HAP-1 (cell line): ENCODE data around the gene AATF.

Source experiments
- DNase-seq, 2 experiments: peaks; one replicate each; pipeline ENCODE4 v3.0.0-alpha.2; 2016 to 2020; ENCODE audit warnings: low spot score in 2 of 2
- H3K27me3 ChIP-seq: fragments of 250-450 bp; sonication (Bioruptor Pico); 2 replicates; pipeline ENCODE4 v1.5.1; 2020; ENCODE audit warnings: low read depth, mild to moderate bottlenecking, moderate library complexity
- H3K36me3 ChIP-seq: fragments of 250-450 bp; sonication (Bioruptor Pico); replicated peaks from 2 replicates; pipeline ENCODE4 v1.5.1; 2020; ENCODE audit warnings: mild to moderate bottlenecking
- H3K4me1 ChIP-seq: fragments of 250-450 bp; sonication (Bioruptor Pico); 2 replicates; pipeline ENCODE4 v1.5.1; 2020; ENCODE audit warnings: mild to moderate bottlenecking
- H3K4me3 ChIP-seq: fragments of 250-450 bp; sonication (Bioruptor Pico); 2 replicates; pipeline ENCODE4 v1.5.1; 2020; ENCODE audit warnings: mild to moderate bottlenecking, moderate library complexity
- H3K9me3 ChIP-seq: fragments of 250-450 bp; sonication (Bioruptor Pico); 2 replicates; pipeline ENCODE4 v1.5.1; 2020; ENCODE audit warnings: mild to moderate bottlenecking, moderate library complexity
- in situ Hi-C: fragments of 300-500 bp; cut with MboI; formaldehyde crosslinking; loops from 3 replicates; pipeline ENCODE4 v1.14.3; 2020; ENCODE audit warnings: low sequenced_read_pairs, inconsistent platforms, mixed read lengths

Gene AATF

GRCh38 chr17:36933512-36934143 lies 15.1 kb upstream of the AATF start:
- in situ Hi-C loops, result no loop called here

GRCh38 chr17:36934144-36934691 lies 14.5 kb upstream of the AATF start:
- in situ Hi-C loops, result no loop called here
- Histone ChIP-seq H3K36me3 (no peaks in the 10 kb centered on the region), H3K4me1 (peaks cover 5% of the 10 kb centered on the region)

More at GRCh38 chr17:36933512-36934143, 15.1 kb upstream of the AATF start:
- H3K27me3 ChIP-seq, result no peaks in the 10 kb centered on the region
- H3K36me3 ChIP-seq, result no peaks in the 10 kb centered on the region
- H3K9me3 ChIP-seq, result no peaks in the 10 kb centered on the region
- H3K4me3 ChIP-seq, result no peak overlapping the region
- DNase-seq, result no peak
- H3K4me1 ChIP-seq, result peaks cover 5% of the 10 kb centered on the region

GRCh38 chr17:36934692-36935630 lies 13.8 kb upstream of the AATF start:
- H3K27me3 ChIP-seq, result no peaks in the 10 kb centered on the region
- H3K4me3 ChIP-seq, result peak overlapping the region; percentile 54
- in situ Hi-C loops, result no loop called here
- H3K36me3 ChIP-seq, result no peaks in the 10 kb centered on the region
- peaks cover 1% of the 10 kb centered on the region for H3K4me1 ChIP-seq
- H3K9me3 ChIP-seq, result no peaks in the 10 kb centered on the region
- DNase-seq, result peak; percentile 55 to 79

More at GRCh38 chr17:36934144-36934691, 14.5 kb upstream of the AATF start:
- DNase-seq, result peak in 1 of 2 experiments; percentile 38
- Histone ChIP-seq H3K27me3 (no peaks in the 10 kb centered on the region), H3K9me3 (no peaks in the 10 kb centered on the region), H3K4me3 (peak overlapping the region; percentile 54)

GRCh38 chr17:36935671-36936454 lies 12.9 kb upstream of the AATF start:
- DNase-seq, result peak; percentile 58 to 81

GRCh38 chr17:36936455-36937000 lies 12.2 kb upstream of the AATF start:
- Histone ChIP-seq H3K27me3 (no peaks in the 10 kb centered on the region), H3K4me3 (peak overlapping the region; percentile 54), H3K9me3 (no peaks in the 10 kb centered on the region), H3K4me1 (no peaks in the 10 kb centered on the region; the same call in none of the 2 replicates), H3K36me3 (peaks cover 13% of the 10 kb centered on the region)
- DNase-seq, result peak; percentile 87 to 91
- in situ Hi-C loops, result no loop called here

More at GRCh38 chr17:36935671-36936454, 12.9 kb upstream of the AATF start:
- Histone ChIP-seq H3K4me3 (peak overlapping the region; percentile 54), H3K4me1 (no peaks in the 10 kb centered on the region; the same call in none of the 2 replicates), H3K27me3 (no peaks in the 10 kb centered on the region), H3K9me3 (no peaks in the 10 kb centered on the region), H3K36me3 (peaks cover 6% of the 10 kb centered on the region)
- in situ Hi-C loops, result no loop called here

- peaks cover 17% of the 10 kb centered on the region for H3K36me3 ChIP-seq
- in situ Hi-C loops, result no loop called here
- peak; percentile 25 to 56 for DNase-seq
- no peaks in the 10 kb centered on the region for H3K27me3 ChIP-seq
- H3K9me3 ChIP-seq, result no peaks in the 10 kb centered on the region
- H3K4me3 ChIP-seq, result peak within 1 kb of the TSS; percentile 54
- H3K4me1 ChIP-seq, result no peaks in the 10 kb centered on the region; the same call in none of the 2 replicates
Measured at GRCh38 chr17:36937001-36937958, 11.5 kb upstream of the AATF start, which contains the start of gene LHX1. TSS of gene LHX1 (plus strand) at chr17:36937475. CDS start at chr17:36938198, 723 bp downstream.

- peak; percentile 46 to 59 for DNase-seq
- Histone ChIP-seq H3K36me3 (peaks cover 17% of the 10 kb centered on the region), H3K9me3 (no peaks in the 10 kb centered on the region), H3K27me3 (no peaks in the 10 kb centered on the region), H3K4me1 (no peaks in the 10 kb centered on the region; the same call in none of the 2 replicates), H3K4me3 (peak overlapping the region; percentile 54)
- in situ Hi-C loops, result no loop called here
Measured at GRCh38 chr17:36937959-36938565, 10.7 kb upstream of the AATF start.

GRCh38 chr17:36938566-36939051 lies 10.1 kb upstream of the AATF start:
- Histone ChIP-seq H3K9me3 (no peaks in the 10 kb centered on the region), H3K36me3 (peaks cover 17% of the 10 kb centered on the region), H3K27me3 (no peaks in the 10 kb centered on the region), H3K4me3 (peak overlapping the region; percentile 54), H3K4me1 (no peaks in the 10 kb centered on the region; the same call in none of the 2 replicates)
- peak in 1 of 2 experiments; percentile 56 for DNase-seq
- in situ Hi-C loops, result no loop called here

- H3K4me1 ChIP-seq, result no peaks in the 10 kb centered on the region; the same call in none of the 2 replicates
- in situ Hi-C loops, result no loop called here
- peaks cover 17% of the 10 kb centered on the region for H3K36me3 ChIP-seq
- peak overlapping the region; percentile 54 for H3K4me3 ChIP-seq
- peak in 1 of 2 experiments; percentile 43 for DNase-seq
- H3K27me3 ChIP-seq, result no peaks in the 10 kb centered on the region
- H3K9me3 ChIP-seq, result no peaks in the 10 kb centered on the region
Measured at GRCh38 chr17:36939052-36939801, 9.5 kb upstream of the AATF start.

GRCh38 chr17:36939802-36940312 lies 8.9 kb upstream of the AATF start:
- peak overlapping the region; percentile 54 for H3K4me3 ChIP-seq
- H3K27me3 ChIP-seq, result no peaks in the 10 kb centered on the region
- peaks cover 17% of the 10 kb centered on the region for H3K36me3 ChIP-seq
- DNase-seq, result no peak
- no peaks in the 10 kb centered on the region; the same call in 1 of the 2 replicates for H3K4me1 ChIP-seq
- in situ Hi-C loops, result no loop called here
- no peaks in the 10 kb centered on the region for H3K9me3 ChIP-seq
